Astrocyte of the spinal cord (primary cell): ENCODE data around the gene COL4A2.

Experiments used
- DNase-seq: peaks from one replicate; pipeline ENCODE4 v3.0.0; 2011; ENCODE audit warnings: low read depth, low spot score
- H3K4me3 ChIP-seq: 2 replicates; pipeline ENCODE4 v1.5.1; 2011; ENCODE audit warnings: low read depth, mild to moderate bottlenecking, low read length, moderate library complexity
- in situ Hi-C: cut with HindIII; loops from 2 replicates; pipeline ENCODE4 v1.10.0; 2017; ENCODE audit warnings: low sequenced_read_pairs
- TF ChIP-seq, protein P1 (sequence below): IDR thresholded peaks from 2 replicates; pipeline ENCODE4 v1.5.1; 2012; ENCODE audit warnings: low read depth, mild to moderate bottlenecking, low read length, inconsistent platforms

COL4A2 gene

DNA sequence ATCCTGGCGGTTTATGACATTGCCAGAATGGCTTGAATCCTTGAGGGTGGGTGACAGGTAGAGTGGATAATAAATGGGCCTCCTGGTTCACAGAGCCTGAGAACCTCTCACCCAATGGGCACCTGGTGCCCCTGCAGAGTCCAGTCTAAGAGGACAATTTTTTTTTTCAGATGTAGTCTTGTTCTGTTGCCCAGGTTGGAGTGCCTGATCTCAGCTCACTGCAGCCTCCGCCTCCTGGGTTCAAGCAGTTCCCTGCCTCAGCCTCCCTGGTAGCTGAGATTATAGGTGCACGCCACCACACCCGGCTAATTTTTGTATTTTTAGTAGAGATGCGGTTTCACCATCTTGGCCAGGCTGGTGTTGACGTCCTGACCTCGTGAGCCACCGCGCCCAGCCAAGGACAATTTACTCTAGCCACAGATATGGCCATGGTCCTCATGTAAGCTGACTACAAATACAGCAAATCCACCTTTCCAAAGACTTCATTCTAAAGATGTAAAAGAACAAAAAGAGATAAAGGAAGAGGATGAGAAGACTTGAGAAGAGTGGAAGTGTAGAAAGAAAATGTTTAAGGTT, 33.0 kb downstream of the COL4A2 start:
- no peak overlapping the region for H3K4me3 ChIP-seq
- DNase-seq: no peak
- TF ChIP-seq, protein P1, sequence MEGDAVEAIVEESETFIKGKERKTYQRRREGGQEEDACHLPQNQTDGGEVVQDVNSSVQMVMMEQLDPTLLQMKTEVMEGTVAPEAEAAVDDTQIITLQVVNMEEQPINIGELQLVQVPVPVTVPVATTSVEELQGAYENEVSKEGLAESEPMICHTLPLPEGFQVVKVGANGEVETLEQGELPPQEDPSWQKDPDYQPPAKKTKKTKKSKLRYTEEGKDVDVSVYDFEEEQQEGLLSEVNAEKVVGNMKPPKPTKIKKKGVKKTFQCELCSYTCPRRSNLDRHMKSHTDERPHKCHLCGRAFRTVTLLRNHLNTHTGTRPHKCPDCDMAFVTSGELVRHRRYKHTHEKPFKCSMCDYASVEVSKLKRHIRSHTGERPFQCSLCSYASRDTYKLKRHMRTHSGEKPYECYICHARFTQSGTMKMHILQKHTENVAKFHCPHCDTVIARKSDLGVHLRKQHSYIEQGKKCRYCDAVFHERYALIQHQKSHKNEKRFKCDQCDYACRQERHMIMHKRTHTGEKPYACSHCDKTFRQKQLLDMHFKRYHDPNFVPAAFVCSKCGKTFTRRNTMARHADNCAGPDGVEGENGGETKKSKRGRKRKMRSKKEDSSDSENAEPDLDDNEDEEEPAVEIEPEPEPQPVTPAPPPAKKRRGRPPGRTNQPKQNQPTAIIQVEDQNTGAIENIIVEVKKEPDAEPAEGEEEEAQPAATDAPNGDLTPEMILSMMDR: no peak
- in situ Hi-C loops: no loop called here

DNA sequence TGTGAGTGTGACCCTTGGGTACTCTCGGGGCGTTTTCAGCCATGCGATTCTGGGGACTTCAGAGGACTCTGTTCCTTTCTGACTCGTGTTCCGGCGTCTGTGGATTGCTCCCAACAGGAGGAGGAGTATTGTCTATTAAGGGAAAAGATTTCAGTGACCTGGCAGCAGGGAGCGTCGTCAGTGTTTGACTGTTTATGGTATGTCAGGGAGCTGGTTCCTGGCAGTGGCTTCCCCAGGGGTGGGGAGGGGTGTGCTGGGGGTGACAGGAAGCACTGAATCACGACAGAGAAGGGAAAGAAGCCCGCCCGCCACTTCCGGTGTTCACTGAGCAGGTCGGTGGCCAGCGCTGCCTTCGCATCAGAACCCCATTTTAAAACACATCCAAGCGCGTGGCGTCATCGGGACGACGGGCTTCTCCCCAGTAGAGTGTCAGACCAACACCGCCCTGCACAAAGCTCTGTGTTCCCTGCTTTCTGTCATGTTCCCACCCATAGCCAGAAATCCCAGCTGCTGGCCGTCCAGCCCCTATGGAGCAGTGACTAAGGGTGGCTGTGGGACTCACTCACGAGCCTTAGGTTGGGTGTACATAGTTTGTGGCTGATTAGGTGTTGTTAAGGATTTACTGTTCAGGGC, 33.8 kb downstream of the COL4A2 start:
- in situ Hi-C loops: no loop called here
- DNase-seq: peak; percentile 80
- H3K4me3 ChIP-seq: no peak overlapping the region
- TF ChIP-seq, protein P1: no peak

- no peak overlapping the region for H3K4me3 ChIP-seq
- peak; percentile 85 for DNase-seq
- TF ChIP-seq, protein P1: no peak
- in situ Hi-C loops: no loop called here
Measured at GRCh38 chr13:110341445-110342244, 34.6 kb downstream of the COL4A2 start.

GRCh38 chr13:110342474-110342873, 35.4 kb downstream of the COL4A2 start:
- DNase-seq: no peak
- TF ChIP-seq, protein P1: no peak
- in situ Hi-C loops: no loop called here
- H3K4me3 ChIP-seq: no peak overlapping the region

DNA sequence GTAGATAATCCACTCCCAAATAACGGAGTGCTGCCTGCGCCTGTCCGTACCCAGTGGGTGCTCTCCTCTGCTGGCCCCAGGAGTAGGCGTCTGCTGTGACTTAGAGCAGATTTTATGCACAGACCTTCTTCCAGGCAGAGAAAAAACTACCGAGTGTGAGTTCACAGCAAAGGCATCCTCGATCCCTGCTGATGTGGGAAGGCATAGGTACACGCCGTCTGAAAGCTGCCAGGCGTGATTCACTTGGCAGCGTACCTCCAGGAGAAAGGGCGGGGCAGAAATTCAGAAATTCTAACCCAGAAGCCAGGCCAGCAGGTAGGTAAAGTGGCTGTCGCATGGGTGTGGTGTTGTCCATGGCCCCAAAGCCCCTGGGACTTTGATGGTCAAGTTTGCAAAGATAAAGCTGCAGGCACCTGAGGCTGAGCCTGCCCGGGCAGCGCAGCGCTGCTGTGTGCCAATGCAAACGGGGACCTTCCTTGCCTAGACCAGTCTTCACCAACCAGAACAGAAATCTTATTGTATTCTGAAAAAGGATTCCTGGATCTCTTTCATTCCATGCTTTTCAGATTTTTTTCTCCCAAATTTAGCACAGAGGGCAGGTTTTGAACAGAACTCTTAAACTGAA, 36.3 kb downstream of the COL4A2 start:
- no peak overlapping the region for H3K4me3 ChIP-seq
- TF ChIP-seq, protein P1: no peak
- in situ Hi-C loops: no loop called here
- peak; percentile 58 for DNase-seq

DNA sequence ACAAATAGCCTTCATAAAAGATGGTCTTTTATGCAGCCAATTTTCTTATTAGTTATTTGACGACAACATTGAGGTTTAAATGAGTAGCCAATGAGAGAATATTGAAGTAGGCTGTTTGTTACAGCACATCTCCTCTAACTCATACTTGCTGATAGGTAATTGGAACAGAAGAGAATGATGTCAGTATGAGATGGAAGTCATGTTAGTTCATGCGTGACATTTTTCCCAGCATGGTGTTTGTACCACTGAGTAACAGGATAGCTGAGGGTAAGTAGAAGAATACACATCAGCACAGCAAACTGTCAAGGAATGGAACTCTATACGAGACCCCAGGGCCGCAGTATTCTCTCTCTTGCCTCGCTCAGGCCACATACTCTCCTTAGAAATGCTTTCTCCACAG, 37.2 kb downstream of the COL4A2 start:
- H3K4me3 ChIP-seq: no peak overlapping the region
- no peak for DNase-seq
- TF ChIP-seq, protein P1: no peak
- in situ Hi-C loops: no loop called here
